ENCODE results near the gene LRRC4C. TPM values are rescaled to one million over a fixed set of nuclear protein-coding genes. Genes with fewer than 3 reads are reported as not detected.

Gene LRRC4C
- polyA plus RNA-seq, 1 donor from 2014 or later = 24.3 TPM

- no peaks in the 10 kb centered on the region for H3K9me3 ChIP-seq (ENCODE audit: low read length)
- H3K4me2 ChIP-seq (ENCODE audit: low read length) = no peak overlapping the region
- H4K20me1 ChIP-seq (ENCODE audit: insufficient read depth) = no peaks in the 10 kb centered on the region
- no peaks in the 10 kb centered on the region for H3K36me3 ChIP-seq (ENCODE audit: insufficient read depth, low read length)
- H3K9ac ChIP-seq (ENCODE audit: low read length) = no peak overlapping the region
- H3K27ac ChIP-seq (ENCODE audit: low read length) = no peak overlapping the region
- no peaks in the 10 kb centered on the region for H3K9me2 ChIP-seq (ENCODE audit: insufficient read depth, low read length)
- H3K79me2 ChIP-seq (replicated peaks; ENCODE audit: insufficient read depth, low read length) = no peaks in the 10 kb centered on the region
- H2AFZ ChIP-seq (ENCODE audit: low read depth, low read length) = no peak overlapping the region
- TF ChIP-seq TAF1 (IDR thresholded peaks at IDR 0.05; ENCODE audit: low read depth) = no peak
- TF ChIP-seq, protein P1, sequence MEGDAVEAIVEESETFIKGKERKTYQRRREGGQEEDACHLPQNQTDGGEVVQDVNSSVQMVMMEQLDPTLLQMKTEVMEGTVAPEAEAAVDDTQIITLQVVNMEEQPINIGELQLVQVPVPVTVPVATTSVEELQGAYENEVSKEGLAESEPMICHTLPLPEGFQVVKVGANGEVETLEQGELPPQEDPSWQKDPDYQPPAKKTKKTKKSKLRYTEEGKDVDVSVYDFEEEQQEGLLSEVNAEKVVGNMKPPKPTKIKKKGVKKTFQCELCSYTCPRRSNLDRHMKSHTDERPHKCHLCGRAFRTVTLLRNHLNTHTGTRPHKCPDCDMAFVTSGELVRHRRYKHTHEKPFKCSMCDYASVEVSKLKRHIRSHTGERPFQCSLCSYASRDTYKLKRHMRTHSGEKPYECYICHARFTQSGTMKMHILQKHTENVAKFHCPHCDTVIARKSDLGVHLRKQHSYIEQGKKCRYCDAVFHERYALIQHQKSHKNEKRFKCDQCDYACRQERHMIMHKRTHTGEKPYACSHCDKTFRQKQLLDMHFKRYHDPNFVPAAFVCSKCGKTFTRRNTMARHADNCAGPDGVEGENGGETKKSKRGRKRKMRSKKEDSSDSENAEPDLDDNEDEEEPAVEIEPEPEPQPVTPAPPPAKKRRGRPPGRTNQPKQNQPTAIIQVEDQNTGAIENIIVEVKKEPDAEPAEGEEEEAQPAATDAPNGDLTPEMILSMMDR (IDR thresholded peaks at IDR 0.05; ENCODE audit: poor library complexity, severe bottlenecking) = no peak
- TF ChIP-seq MXI1 (conservative IDR thresholded peaks at IDR 0.05; ENCODE audit: poor library complexity, severe bottlenecking) = no peak
- TF ChIP-seq POLR2AphosphoS5 (IDR thresholded peaks at IDR 0.05) = no peak
- no peak for TF ChIP-seq EP300 (conservative IDR thresholded peaks at IDR 0.05; ENCODE audit: poor library complexity, severe bottlenecking)
- no peak for TF ChIP-seq SMC3 (conservative IDR thresholded peaks at IDR 0.05; ENCODE audit: poor library complexity)
- TF ChIP-seq, protein P2, sequence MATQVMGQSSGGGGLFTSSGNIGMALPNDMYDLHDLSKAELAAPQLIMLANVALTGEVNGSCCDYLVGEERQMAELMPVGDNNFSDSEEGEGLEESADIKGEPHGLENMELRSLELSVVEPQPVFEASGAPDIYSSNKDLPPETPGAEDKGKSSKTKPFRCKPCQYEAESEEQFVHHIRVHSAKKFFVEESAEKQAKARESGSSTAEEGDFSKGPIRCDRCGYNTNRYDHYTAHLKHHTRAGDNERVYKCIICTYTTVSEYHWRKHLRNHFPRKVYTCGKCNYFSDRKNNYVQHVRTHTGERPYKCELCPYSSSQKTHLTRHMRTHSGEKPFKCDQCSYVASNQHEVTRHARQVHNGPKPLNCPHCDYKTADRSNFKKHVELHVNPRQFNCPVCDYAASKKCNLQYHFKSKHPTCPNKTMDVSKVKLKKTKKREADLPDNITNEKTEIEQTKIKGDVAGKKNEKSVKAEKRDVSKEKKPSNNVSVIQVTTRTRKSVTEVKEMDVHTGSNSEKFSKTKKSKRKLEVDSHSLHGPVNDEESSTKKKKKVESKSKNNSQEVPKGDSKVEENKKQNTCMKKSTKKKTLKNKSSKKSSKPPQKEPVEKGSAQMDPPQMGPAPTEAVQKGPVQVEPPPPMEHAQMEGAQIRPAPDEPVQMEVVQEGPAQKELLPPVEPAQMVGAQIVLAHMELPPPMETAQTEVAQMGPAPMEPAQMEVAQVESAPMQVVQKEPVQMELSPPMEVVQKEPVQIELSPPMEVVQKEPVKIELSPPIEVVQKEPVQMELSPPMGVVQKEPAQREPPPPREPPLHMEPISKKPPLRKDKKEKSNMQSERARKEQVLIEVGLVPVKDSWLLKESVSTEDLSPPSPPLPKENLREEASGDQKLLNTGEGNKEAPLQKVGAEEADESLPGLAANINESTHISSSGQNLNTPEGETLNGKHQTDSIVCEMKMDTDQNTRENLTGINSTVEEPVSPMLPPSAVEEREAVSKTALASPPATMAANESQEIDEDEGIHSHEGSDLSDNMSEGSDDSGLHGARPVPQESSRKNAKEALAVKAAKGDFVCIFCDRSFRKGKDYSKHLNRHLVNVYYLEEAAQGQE (IDR thresholded peaks at IDR 0.05; ENCODE audit: borderline replicate concordance) = no peak
- TF ChIP-seq RAD21 (conservative IDR thresholded peaks at IDR 0.05) = no peak
- no peak for TF ChIP-seq EZH2 (IDR thresholded peaks at IDR 0.05; ENCODE audit: borderline replicate concordance, insufficient read depth, low read length, poor library complexity, severe bottlenecking)
- H3K27me3 ChIP-seq (ENCODE audit: insufficient read depth, low read depth, low read length) = no peaks in the 10 kb centered on the region
- no peak overlapping the region for H3K4me3 ChIP-seq (ENCODE audit: low read length)
- no peaks in the 10 kb centered on the region for H3F3A ChIP-seq (ENCODE audit: insufficient read depth, low read length, poor library complexity, severe bottlenecking)
Measured at GRCh38 chr11:41273908-41274307, 185.5 kb downstream of the LRRC4C start.

DNA sequence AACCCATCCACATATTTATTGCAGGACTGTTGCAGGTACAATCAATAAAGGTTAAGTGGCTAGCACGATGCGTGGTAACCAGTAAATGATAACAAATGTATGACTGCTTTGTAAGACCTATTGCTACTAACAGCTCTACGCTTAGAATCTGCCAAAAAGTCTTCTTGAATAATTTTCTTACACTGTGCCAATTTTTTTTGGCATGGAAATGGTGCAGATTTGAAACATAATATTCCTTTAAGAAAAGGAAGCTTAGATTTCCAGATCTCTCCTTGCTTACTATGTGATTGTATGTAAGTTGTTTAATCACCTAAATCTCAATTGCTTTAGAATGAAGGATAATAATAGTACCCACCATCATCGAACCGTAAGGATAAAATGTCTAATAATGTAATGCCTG is 192.0 kb downstream of the LRRC4C start:
- Histone ChIP-seq H3K36me3 (ENCODE audit: insufficient read depth, low read length) (no peaks in the 10 kb centered on the region), H3K4me2 (ENCODE audit: low read length) (no peak overlapping the region), H3K4me3 (ENCODE audit: low read length) (no peak overlapping the region), H3K9ac (ENCODE audit: low read length) (no peak overlapping the region), H3K79me2 (replicated peaks; ENCODE audit: insufficient read depth, low read length) (no peaks in the 10 kb centered on the region), H3K9me2 (ENCODE audit: insufficient read depth, low read length) (no peaks in the 10 kb centered on the region), H3K27me3 (ENCODE audit: insufficient read depth, low read depth, low read length) (no peaks in the 10 kb centered on the region), H3F3A (ENCODE audit: insufficient read depth, low read length, poor library complexity, severe bottlenecking) (no peaks in the 10 kb centered on the region), H3K27ac (ENCODE audit: low read length) (no peak overlapping the region), H2AFZ (ENCODE audit: low read depth, low read length) (no peak overlapping the region), H3K9me3 (ENCODE audit: low read length) (no peaks in the 10 kb centered on the region), H4K20me1 (ENCODE audit: insufficient read depth) (no peaks in the 10 kb centered on the region)
- TF ChIP-seq, protein P2 (IDR thresholded peaks at IDR 0.05; ENCODE audit: borderline replicate concordance) = no peak
- TF ChIP-seq, protein P1 (IDR thresholded peaks at IDR 0.05; ENCODE audit: poor library complexity, severe bottlenecking) = no peak
- TF ChIP-seq EP300 (conservative IDR thresholded peaks at IDR 0.05; ENCODE audit: poor library complexity, severe bottlenecking) = no peak
- no peak for TF ChIP-seq EZH2 (IDR thresholded peaks at IDR 0.05; ENCODE audit: borderline replicate concordance, insufficient read depth, low read length, poor library complexity, severe bottlenecking)
- TF ChIP-seq RAD21 (conservative IDR thresholded peaks at IDR 0.05) = no peak

All from neural cell (in vitro differentiated cells).